ENCODE data around the gene THBS1. TPM values are rescaled to one million over a fixed set of nuclear protein-coding genes. Genes with fewer than 3 reads are reported as not detected.

THBS1 gene
- total and polyA plus RNA-seq, 2 donors (not counting 1 experiment from before 2014, with no cell fraction given) = 0.63 to 4.3 TPM

DNA sequence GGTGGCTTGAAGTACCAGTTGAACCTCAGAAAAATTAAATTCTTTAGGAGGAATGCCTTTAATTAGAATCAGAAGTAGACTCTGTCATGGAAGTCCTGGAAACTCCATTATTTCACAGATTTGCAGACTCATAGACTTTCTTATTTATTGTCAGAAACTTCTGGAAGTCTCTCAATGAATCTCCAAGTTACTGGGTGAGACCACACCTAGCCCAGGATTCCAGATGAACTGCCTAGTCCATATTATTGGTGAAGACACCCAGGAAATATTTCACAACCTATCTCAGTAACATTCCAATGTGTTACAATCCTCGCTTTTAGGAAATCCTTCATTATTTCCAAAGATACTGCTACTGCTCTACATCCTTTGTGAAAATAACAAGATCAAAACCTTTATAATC, 6.5 kb upstream of the THBS1 start:
- CTCF ChIA-PET = no interaction called here
- Mint-ChIP-seq H3K4me3 (no peak overlapping the region), H3K9me3 (ENCODE audit: insufficient read depth) (no peaks in the 10 kb centered on the region), H3K4me1 (no peaks in the 10 kb centered on the region), H3K27me3 (peaks cover 44% of the 10 kb centered on the region), H3K27ac (no peak overlapping the region)
- POLR2A ChIA-PET = no interaction called here
- Histone ChIP-seq H3K79me2 (ENCODE audit: control insufficient read depth, insufficient read depth, low read length) (no peaks in the 10 kb centered on the region), H3K27ac (ENCODE audit: low read length in 2 of 2) (no peak overlapping the region), H2AFZ (ENCODE audit: insufficient read depth, low read depth, low read length, poor library complexity, severe bottlenecking) (no peak overlapping the region), H3K9me3 (ENCODE audit: control extremely low read depth in 1 of 3, control insufficient read depth in 2 of 3, insufficient read depth in 1 of 3, low read length in 2 of 3) (peaks cover 0 to 3% (median 0%) of the 10 kb centered on the region in 3 donors), H4K20me1 (ENCODE audit: control insufficient read depth, insufficient read depth, low read length, poor library complexity, severe bottlenecking) (no peaks in the 10 kb centered on the region), H3K9ac (ENCODE audit: low read length) (no peak overlapping the region), H3K4me1 (ENCODE audit: control insufficient read depth in 2 of 2, insufficient read depth in 2 of 2, low read length in 2 of 2) (no peaks in the 10 kb centered on the region), H3K4me3 (ENCODE audit: control extremely low read depth in 1 of 5, extremely low read depth in 1 of 5, insufficient read depth in 1 of 5, low read depth in 2 of 5, low read length in 4 of 5) (no peak overlapping the region), H3K4me2 (replicated peaks; ENCODE audit: low read depth, low read length, poor library complexity, severe bottlenecking) (no peak overlapping the region), H3K36me3 (replicated peaks in 1 of 2; ENCODE audit: control extremely low read depth in 1 of 2, control insufficient read depth in 1 of 2, extremely low read depth in 1 of 2, insufficient read depth in 2 of 2, low read length in 1 of 2) (no peaks in the 10 kb centered on the region), H3K27me3 (replicated peaks in 1 of 4; ENCODE audit: control extremely low read depth in 1 of 4, control insufficient read depth in 3 of 4, insufficient read depth in 4 of 4, low read length in 3 of 4) (peaks cover 0 to 9% (median 2%) of the 10 kb centered on the region in 4 experiments)
- intact Hi-C loops (cut with micrococcal nuclease) = no loop called here
- WGBS (ENCODE audit: insufficient coverage) = no CpG with 5 or more reads among the region's 1 CpG
- TF ChIP-seq EZH2 (IDR thresholded peaks at IDR 0.05; ENCODE audit: borderline replicate concordance, insufficient read depth, low read depth, low read length, poor library complexity, severe bottlenecking) = no peak
- TF ChIP-seq CTCF (IDR thresholded peaks at IDR 0.05) = no peak
- ATAC-seq (ENCODE audit: low read depth) (no peak), DNase-seq (no peak)

GRCh38 chr15:39575180-39575579, 5.7 kb upstream of the THBS1 start:
- intact Hi-C loops (cut with micrococcal nuclease) = no loop called here
- no peaks in the 10 kb centered on the region for H3K36me3 ChIP-seq (replicated peaks in 1 of 2; ENCODE audit: control extremely low read depth in 1 of 2, control insufficient read depth in 1 of 2, extremely low read depth in 1 of 2, insufficient read depth in 2 of 2, low read length in 1 of 2)
- TF ChIP-seq EZH2 (IDR thresholded peaks at IDR 0.05; ENCODE audit: borderline replicate concordance, insufficient read depth, low read depth, low read length, poor library complexity, severe bottlenecking) (no peak), CTCF (IDR thresholded peaks at IDR 0.05) (no peak)
- DNase-seq = no peak
- no peak overlapping the region for H3K4me3 ChIP-seq (ENCODE audit: control extremely low read depth in 1 of 5, extremely low read depth in 1 of 5, insufficient read depth in 1 of 5, low read depth in 2 of 5, low read length in 4 of 5)
- H3K79me2 ChIP-seq (ENCODE audit: control insufficient read depth, insufficient read depth, low read length) = no peaks in the 10 kb centered on the region
- H4K20me1 ChIP-seq (ENCODE audit: control insufficient read depth, insufficient read depth, low read length, poor library complexity, severe bottlenecking) = no peaks in the 10 kb centered on the region
- H2AFZ ChIP-seq (ENCODE audit: insufficient read depth, low read depth, low read length, poor library complexity, severe bottlenecking) = no peak overlapping the region
- POLR2A ChIA-PET = no interaction called here
- H3K27me3 Mint-ChIP-seq = peaks cover 46% of the 10 kb centered on the region
- H3K9ac ChIP-seq (ENCODE audit: low read length) = no peak overlapping the region
- CTCF ChIA-PET = no interaction called here
- no peak overlapping the region for H3K4me3 Mint-ChIP-seq
- H3K9me3 ChIP-seq (ENCODE audit: control extremely low read depth in 1 of 3, control insufficient read depth in 2 of 3, insufficient read depth in 1 of 3, low read length in 2 of 3) = peaks cover 0 to 3% (median 0%) of the 10 kb centered on the region in 3 donors
- H3K4me1 ChIP-seq (ENCODE audit: control insufficient read depth in 2 of 2, insufficient read depth in 2 of 2, low read length in 2 of 2) = peaks cover 0 to 6% of the 10 kb centered on the region in 2 donors
- WGBS (ENCODE audit: insufficient coverage) = 92% methylated on average over 4 of the region's 6 CpGs
- H3K4me1 Mint-ChIP-seq = peaks cover 7% of the 10 kb centered on the region
- no peak for ATAC-seq (ENCODE audit: low read depth)
- no peak overlapping the region for H3K4me2 ChIP-seq (replicated peaks; ENCODE audit: low read depth, low read length, poor library complexity, severe bottlenecking)
- H3K9me3 Mint-ChIP-seq (ENCODE audit: insufficient read depth) = no peaks in the 10 kb centered on the region
- peaks cover 0 to 16% (median 2%) of the 10 kb centered on the region in 4 experiments for H3K27me3 ChIP-seq (replicated peaks in 1 of 4; ENCODE audit: control extremely low read depth in 1 of 4, control insufficient read depth in 3 of 4, insufficient read depth in 4 of 4, low read length in 3 of 4)
- no peak overlapping the region for H3K27ac ChIP-seq (ENCODE audit: low read length in 2 of 2)
- H3K27ac Mint-ChIP-seq = no peak overlapping the region
